Cardiac fibroblast (primary cell): Measurements from ENCODE around the gene CHRM5.
A peak's percentile ranks its signal among the peaks of the same experiment; 100 is the strongest.
"Not testable (repeated sequence)": the region's sequence is repeated elsewhere in the genome, so short reads cannot be mapped to it uniquely, and the experiment has no call there.

Experiments
- DNase-seq, 2 donors: peaks; one replicate each; pipeline versions ENCODE4 v3.0.0 to v3.0.0-alpha.2; 2010; ENCODE audit warnings: low read depth in 2 of 2
- H3K4me3 ChIP-seq, 2 donors: replicated peaks in 1 of 2; 1 replicate in 1 of 2; 2 replicates in 1 of 2; pipeline ENCODE4 v1.5.1; 2011; ENCODE audit warnings: low read depth in 2 of 2, low read length in 2 of 2, mild to moderate bottlenecking in 2 of 2, moderate library complexity in 1 of 2
- TF ChIP-seq, protein P1 (sequence below): IDR thresholded peaks from one replicate; pipeline ENCODE4 v1.5.1; 2011; ENCODE audit warnings: low read depth, mild to moderate bottlenecking, low read length, inconsistent platforms

Gene CHRM5

DNA sequence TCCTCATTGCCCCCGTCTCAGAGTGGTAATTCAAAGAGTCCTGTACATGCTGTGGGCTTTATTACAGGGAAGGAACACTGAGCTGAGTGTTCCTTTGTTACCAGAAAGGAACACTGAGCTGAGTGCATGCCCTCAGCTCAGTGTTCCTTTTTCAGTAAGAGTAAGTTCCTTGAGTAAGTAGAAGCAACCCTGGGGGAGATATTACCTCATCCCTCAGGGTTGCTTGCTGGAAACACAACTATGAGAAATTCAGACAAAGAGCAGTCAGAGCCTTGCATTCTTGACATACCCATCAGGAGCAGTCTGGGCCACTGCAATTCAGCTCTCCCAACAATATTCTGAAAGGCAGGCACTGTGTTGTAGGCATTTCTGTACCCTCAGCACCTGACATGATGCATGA, 17.0 kb downstream of the CHRM5 start:
- no peak overlapping the region for H3K4me3 ChIP-seq
- TF ChIP-seq, protein P1, sequence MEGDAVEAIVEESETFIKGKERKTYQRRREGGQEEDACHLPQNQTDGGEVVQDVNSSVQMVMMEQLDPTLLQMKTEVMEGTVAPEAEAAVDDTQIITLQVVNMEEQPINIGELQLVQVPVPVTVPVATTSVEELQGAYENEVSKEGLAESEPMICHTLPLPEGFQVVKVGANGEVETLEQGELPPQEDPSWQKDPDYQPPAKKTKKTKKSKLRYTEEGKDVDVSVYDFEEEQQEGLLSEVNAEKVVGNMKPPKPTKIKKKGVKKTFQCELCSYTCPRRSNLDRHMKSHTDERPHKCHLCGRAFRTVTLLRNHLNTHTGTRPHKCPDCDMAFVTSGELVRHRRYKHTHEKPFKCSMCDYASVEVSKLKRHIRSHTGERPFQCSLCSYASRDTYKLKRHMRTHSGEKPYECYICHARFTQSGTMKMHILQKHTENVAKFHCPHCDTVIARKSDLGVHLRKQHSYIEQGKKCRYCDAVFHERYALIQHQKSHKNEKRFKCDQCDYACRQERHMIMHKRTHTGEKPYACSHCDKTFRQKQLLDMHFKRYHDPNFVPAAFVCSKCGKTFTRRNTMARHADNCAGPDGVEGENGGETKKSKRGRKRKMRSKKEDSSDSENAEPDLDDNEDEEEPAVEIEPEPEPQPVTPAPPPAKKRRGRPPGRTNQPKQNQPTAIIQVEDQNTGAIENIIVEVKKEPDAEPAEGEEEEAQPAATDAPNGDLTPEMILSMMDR = no peak
- peak; percentile 80 to 92 for DNase-seq

DNA sequence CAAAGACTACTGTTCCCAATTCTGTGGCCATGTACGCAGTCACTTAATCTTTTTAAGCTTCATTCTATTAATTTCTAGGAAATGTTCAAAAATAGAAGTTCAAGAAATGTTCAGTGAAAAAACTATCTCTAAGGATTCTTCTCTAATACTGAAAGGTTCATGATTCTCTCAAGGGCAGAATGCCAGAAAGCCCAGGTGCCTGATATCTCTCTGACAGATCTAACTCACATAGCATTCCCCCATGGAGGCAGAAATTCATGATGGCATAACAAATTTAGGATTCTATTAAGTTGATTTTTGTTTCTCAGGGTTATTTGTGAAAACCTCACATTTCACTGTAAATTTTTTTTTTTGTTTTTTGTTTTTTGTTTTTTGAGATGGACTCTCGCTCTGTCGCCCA, 17.5 kb downstream of the CHRM5 start:
- TF ChIP-seq, protein P1 = no peak
- DNase-seq = peak in 1 of 2 donors; percentile 42
- no peak overlapping the region for H3K4me3 ChIP-seq

DNA sequence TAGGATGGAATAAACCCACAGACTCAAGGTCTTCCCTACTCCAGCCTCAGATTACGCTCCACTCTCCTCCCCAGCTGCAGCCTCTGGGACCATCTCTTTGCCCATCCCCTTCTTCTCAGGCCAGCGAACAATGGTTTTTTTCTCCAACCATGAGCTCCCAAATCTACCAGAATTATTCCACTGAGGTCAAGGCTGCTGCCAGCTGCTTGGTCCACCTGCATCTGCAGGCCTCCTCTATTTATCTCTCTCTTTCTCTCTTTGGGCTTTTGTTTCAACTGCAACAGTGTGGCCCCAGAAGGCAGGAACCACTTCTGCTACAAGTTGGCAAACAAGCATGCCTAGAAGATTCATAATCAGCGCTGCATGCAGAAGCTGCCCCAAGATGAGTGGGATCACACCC, 19.1 kb downstream of the CHRM5 start:
- no peak overlapping the region for H3K4me3 ChIP-seq
- DNase-seq = no peak
- TF ChIP-seq, protein P1 = no peak

DNA sequence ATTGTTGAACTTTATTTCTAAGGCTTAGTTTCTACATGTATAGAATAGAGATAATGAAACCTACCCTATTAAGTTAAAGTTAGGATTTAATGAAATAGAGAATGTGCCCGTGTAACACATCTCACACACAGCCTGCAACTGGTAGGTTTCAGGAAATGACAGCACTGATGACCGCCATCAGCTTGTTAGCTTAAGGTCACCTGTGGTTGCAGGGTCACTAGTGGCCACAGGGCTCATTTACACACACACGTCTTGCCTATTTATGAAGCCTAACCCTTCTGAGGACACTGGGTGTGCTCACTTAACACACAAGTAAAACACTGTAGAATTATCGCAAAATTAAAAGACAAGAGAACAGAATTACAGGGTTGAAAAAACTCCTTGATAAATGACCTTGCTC, 20.1 kb downstream of the CHRM5 start:
- TF ChIP-seq, protein P1 = no peak
- DNase-seq = peak in 1 of 2 donors; percentile 33
- no peak overlapping the region for H3K4me3 ChIP-seq

DNA sequence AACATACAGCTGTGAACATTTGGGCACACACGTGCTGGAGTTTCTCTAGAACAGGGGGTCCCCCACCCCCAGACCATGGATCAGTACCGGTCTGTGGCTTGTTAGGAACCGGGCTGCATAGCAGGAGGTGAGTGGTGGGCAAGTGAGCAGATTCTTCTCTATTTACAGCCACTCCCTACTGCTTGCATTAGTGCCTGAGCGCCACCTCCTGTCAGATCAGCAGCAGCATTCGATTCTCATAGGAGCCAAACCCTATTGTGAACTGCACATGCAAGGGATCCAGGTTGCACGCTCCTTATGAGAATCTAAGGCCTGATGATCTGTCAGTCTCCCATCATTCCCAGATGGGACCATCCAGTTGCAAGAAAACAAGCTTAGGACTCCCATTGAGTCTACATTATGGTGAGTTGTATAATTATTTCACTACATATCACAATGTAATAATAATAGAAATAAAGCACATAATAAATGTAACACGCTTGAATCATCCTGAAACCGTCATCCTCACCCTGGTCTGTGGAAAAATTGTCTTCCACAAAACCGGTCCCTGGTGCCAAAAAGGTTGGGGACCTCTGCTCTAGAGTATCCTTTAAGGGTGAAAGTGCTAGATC, 25.8 kb downstream of the CHRM5 start:
- DNase-seq = peak; percentile 51 to 58
- no peak overlapping the region for H3K4me3 ChIP-seq
- TF ChIP-seq, protein P1 = peak; percentile 59

DNA sequence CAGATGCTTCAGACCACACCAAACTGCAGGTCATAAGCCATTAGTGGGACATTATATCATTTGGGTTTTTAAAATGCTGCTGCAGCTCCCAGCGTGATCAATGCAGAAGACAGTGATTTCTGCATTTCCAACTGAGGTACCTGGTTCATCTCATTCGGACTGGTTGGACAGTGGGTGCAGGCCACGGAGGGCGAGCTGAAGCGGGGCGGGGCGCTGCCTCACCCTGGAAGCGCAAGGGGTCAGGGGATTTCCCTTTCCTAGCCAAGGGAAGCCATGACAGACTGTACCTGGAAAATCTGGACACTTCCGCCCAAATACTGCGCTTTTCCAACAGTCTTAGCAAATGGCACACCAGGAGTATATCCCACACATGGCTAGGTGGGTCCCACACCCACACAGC, 27.4 kb downstream of the CHRM5 start:
- not testable (repeated sequence) for DNase-seq, H3K4me3 ChIP-seq

DNA sequence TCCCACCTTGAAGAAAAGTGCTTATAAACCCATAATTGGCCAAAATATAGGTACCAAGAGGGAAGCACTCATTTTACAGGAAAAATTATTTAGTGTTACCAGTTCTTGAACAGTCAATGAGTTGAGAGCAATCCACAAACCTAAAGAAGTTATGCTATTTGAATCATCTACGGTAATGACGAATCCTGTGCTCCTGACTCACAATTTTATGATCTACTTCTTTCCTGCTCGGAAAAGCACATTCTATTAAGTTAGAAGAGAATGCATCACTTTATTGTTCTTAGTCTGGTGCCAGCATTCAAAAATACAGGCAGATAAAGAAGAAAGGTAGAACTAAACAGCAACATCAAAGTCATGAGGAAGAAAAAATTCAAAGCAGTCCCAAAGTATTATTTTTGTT, 33.2 kb downstream of the CHRM5 start:
- peak in 1 of 2 donors; percentile 34 for DNase-seq
- H3K4me3 ChIP-seq = no peak overlapping the region
- TF ChIP-seq, protein P1 = no peak
